Activated naive CD4-positive, alpha-beta T cell treated with Interleukin-2 at 50 U/mL for 16 hours (primary cell): ENCODE measurements around the gene MDM2.
"Not testable (repeated sequence)": the region's sequence is repeated elsewhere in the genome, so short reads cannot be mapped to it uniquely, and the experiment has no call there.

Source experiments
- DNase-seq: peaks from one replicate; pipeline ENCODE4 v3.0.0-alpha.2; 2020

The MDM2 gene

GRCh38 chr12:68786929-68787328 lies 21.0 kb upstream of the MDM2 start:
- no peak for DNase-seq

- DNase-seq = no peak
These were observed 19.3 kb upstream of the MDM2 start for GRCh38 chr12:68788554-68789143.

- no peak for DNase-seq
These were observed 18.7 kb upstream of the MDM2 start for GRCh38 chr12:68789144-68789878.

- DNase-seq = no peak
These were observed 17.7 kb upstream of the MDM2 start for GRCh38 chr12:68790081-68790951.

- no peak for DNase-seq
These were observed 17.1 kb upstream of the MDM2 start for GRCh38 chr12:68790952-68791234.

DNA sequence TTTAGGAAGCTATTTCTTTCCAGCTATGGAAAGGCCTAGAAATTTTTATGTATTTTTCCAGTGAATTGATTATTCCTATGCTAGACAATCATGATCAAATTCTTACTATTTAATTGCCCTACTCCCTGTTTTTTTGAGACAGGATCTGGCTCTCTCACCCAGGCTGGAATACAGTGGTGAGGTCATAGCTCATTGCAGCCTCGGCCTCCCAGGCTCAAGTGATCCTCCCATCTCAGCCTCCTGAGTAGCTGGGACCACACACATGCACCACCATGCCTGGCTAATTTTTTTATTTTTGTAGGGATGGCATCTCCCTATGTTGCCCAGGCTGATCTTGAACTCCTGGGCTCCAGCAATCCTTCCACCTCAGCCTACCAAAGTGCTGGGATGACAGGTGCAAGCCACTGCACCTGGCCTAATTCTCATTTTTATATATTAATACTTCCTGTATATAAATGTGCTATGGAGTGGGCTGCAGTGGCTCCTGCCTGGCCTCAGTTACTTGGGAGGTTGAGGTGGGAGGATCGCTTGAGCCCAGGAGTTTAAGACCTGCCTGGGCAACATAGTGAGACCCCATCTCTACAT lies 16.0 kb upstream of the MDM2 start:
- no peak for DNase-seq

DNA sequence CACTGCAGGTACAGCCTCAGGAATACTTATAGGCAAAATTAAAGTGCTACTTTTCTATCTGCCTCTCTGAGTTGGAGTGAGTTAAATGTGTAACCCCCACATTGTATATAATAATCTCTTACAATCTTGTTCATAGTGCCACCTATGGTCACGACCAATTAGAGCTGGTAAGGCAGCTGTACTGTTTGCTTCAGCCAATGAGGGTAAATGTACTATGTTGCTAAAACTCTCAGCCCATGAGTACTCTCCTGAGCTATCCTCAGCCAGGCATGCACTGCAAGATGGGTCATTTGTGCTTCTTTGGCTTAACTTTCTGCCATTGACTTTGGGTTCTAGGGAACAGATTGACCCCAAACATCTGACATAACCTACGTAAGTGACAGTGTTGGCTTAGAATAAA lies 15.0 kb upstream of the MDM2 start:
- DNase-seq = no peak

DNA sequence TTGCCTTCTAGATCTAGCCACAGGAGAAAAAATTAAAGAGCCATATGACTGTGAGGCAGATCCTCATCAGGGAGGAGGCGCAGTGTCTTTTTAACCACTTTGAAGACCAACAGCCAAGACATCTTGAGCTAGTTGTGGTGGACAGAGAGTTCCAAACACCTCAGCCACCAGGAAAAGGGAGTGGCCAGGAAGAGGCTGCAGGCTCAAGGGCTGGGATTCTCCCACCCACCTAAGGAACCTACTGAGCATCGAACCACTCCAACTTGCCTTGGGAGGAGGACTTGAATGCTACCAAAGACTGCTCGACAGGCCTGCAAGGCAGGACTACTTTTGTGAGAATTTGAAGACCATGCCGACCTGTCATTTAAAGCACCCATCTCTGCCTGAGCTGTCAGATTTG lies 14.5 kb upstream of the MDM2 start:
- DNase-seq = no peak

DNA sequence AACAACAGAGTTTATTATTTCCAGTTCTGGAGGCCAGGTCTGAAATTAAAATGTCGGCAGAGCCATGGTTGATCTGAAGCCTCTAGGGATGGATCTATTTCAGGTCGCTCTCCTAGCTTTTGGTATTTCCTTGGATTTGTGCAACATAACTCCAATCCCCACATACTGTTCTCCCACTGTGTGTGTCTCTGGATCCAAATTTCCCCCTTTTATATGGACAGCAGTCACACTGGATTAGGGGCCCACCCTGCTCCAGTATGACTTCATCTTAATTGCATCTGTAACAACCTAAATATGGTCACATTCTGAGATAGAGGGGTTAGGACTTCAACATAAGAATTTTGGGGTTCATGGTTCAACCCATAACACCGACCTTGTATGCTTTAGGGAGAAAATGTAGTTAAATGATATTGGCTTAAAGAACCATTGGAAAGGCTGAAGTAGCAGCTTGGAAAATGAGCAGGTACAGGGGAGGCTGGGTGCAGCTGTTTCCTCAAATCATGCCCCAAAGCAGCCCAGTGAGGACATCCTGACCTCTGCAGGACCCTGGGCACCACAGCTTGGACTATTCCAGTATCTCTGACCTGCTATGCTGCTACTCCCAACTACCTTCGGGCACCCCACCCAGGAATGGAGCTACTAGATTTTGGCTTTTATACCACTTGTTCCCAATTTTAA lies 13.9 kb upstream of the MDM2 start:
- DNase-seq = no peak

- DNase-seq = no peak
These were observed 13.2 kb upstream of the MDM2 start for GRCh38 chr12:68794653-68795251.

DNA sequence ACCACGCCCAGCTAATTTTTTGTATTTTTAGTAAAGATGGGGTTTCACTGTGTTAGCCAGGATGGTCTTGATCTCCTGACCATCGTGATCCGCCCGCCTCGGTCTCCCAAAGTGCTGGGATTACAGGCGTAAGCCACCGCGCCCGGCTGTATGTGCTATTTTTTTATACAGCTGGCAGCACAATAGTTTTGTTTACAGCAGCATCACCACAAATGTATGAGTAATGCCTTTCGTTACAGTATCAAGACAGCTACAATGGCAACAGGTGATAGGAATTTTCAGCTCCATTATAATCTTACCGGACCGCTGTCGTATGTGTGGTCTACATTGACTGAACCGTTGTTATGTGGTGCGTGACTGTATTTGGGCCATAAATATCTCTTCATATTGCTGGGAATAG lies 11.6 kb upstream of the MDM2 start:
- no peak for DNase-seq

DNA sequence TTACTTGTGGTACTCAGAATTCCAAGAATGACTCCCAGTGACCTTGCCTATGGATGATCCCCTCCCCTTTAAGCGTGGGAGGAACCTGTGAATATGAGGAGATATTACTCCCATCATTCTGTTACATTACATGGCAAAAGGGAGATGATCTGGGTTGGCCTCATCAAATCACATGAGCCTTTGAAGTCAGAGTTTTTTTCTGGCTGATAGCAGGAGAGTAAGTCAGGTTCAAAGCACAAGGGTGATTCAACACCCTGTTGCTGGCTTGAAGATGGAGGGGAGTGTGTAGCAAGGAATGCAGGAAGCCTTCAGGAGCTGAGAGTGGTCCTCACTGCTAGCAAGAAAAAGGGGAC lies 9.1 kb upstream of the MDM2 start:
- DNase-seq = no peak

GRCh38 chr12:68800294-68800693 lies 7.7 kb upstream of the MDM2 start:
- no peak for DNase-seq

DNA sequence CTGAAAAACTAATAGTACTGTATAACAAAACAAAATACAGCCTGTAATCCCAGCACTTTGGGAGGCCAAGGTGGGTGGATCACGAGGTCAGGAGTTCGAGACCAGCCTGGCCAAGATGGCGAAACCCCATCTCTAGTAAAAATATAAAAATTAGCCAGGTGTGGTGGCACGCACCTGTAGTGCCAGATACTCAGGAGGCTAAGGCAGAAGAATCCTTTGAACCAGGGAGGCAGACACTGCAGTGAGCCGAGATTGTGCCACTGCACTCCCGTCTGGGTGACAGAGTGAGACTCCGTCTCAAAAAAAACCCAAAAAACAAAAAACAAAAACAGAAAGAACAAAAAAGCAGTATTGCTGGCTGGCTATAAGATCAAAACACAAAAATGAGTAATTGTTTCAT lies 6.9 kb upstream of the MDM2 start:
- not testable (repeated sequence) for DNase-seq

- DNase-seq = not testable (repeated sequence)
These were observed 5.6 kb upstream of the MDM2 start for GRCh38 chr12:68802372-68802745.

GRCh38 chr12:68802911-68803651 lies 4.9 kb upstream of the MDM2 start:
- DNase-seq = not testable (repeated sequence)

DNA sequence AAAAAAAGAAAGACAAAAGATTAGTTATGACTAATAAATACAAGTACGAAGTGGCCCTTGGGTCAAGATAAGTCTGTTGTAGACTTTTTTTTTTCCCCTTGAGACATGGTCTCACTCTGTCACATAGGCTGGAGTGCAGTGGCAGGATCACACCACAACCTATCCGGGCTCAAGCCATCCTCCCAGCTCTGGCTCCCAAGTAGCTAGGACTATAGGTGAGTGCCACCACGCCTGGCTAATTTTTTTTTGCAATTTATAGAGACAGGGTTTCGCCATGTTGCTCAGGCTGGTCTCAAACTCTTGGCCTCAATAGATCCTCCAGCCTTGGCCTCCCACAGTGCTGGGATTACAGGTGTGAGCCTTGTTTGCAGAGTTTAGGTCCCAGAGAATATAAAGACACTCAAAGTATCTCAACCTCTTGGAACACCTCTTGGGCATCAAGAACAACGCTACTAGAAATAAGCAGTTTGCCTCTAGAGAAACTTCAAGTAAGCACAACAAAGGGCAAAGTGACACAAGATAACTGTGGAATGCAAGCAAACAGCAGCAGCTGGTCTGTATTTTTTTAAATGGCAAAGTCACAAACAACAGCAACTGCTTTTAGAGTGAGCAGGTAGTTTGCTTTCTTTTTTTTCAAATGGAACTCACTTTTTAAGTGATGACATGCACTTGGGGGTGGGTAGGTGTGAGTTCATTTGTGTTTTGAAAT lies 3.9 kb upstream of the MDM2 start:
- DNase-seq = no peak

- DNase-seq = no peak
These were observed 3.1 kb upstream of the MDM2 start for GRCh38 chr12:68804657-68805591.

DNA sequence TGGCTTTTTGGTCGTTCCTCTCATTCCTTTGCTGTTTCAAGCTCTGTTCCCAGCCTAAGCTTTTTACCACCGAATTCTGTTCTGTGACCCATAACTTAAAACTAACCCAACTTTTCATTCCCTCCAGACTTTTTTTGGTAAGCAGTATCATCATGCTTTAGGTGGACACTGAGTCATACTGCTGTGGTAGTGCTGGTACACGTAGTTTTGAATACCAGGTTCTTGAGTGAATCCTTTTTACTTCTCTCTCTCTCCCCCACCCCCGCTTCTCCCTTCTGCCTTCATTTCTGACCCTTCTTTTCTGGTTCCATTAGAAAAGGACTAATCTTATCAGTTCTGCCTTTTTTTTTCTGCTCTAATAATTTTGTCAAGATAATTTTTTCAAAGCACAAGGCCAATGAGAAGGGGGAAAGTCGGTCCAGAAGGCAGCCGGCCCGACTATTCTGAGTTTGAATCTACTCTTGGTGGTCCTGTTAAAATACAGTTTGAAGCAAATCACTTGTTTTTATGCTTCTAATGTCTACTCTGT lies 2.3 kb upstream of the MDM2 start:
- no peak for DNase-seq
